Measurements from ENCODE around the gene RALBP1. TPM values are rescaled to one million over a fixed set of nuclear protein-coding genes. Genes with fewer than 3 reads are reported as not detected.

The RALBP1 gene
- total and polyA plus RNA-seq, 2 of the 8 experiments (the other 6 are each of a cell fraction or from before 2014, with no cell fraction given) = 40.3 to 67.8 TPM

GRCh38 chr18:9539938-9540337 is 64.6 kb downstream of the RALBP1 start:
- no peak overlapping the region for H3K9ac ChIP-seq (replicated peaks in 1 of 4; ENCODE audit: extremely low read depth in 1 of 4, low read depth in 3 of 4, low read length in 3 of 4)
- no peak for DNase-seq (ENCODE audit: low read depth in 1 of 2, low spot score in 2 of 2)
- no peak overlapping the region for H2BK15ac ChIP-seq (ENCODE audit: low read length)

More at GRCh38 chr18:9539938-9540337, 64.6 kb downstream of the RALBP1 start:
- Histone ChIP-seq H4K5ac (ENCODE audit: insufficient read length, low read depth, low read length) (no peak overlapping the region), H3K36me3 (ENCODE audit: control insufficient read depth in 2 of 4, insufficient read depth in 4 of 4, low read length in 3 of 4) (peaks cover 2 to 13% (median 7%) of the 10 kb centered on the region in 4 experiments; a peak in 5 of 8 replicates), H3K9me3 (ENCODE audit: insufficient read depth in 2 of 2, low read depth in 1 of 2, low read length in 1 of 2) (no peaks in the 10 kb centered on the region), H4K8ac (ENCODE audit: extremely low read depth, insufficient read depth, low read length) (no peak overlapping the region), H3K79me1 (ENCODE audit: low read depth, low read length) (no peaks in the 10 kb centered on the region), H2AFZ (ENCODE audit: low read length) (no peak overlapping the region), H4K20me1 (replicated peaks in 1 of 2; ENCODE audit: control insufficient read depth in 1 of 2, insufficient read depth in 2 of 2, low read length in 2 of 2) (no peaks in the 10 kb centered on the region), H4K91ac (replicated peaks; ENCODE audit: insufficient read length, low read length) (no peak overlapping the region), H2BK5ac (ENCODE audit: low read depth, low read length) (no peak overlapping the region), H3K27me3 (replicated peaks in 1 of 4; ENCODE audit: control insufficient read depth in 3 of 4, extremely low read depth in 1 of 4, insufficient read depth in 3 of 4, low read length in 3 of 4) (no peaks in the 10 kb centered on the region), H3K79me2 (ENCODE audit: control insufficient read depth in 1 of 2, insufficient read depth in 2 of 2, low read length in 2 of 2) (no peaks in the 10 kb centered on the region), H3K14ac (ENCODE audit: insufficient read length) (no peak overlapping the region), H3K4me2 (ENCODE audit: insufficient read depth in 1 of 2, low read depth in 2 of 2, low read length in 2 of 2) (no peak overlapping the region), H3K18ac (ENCODE audit: extremely low read depth, low read length) (no peak overlapping the region), H2BK20ac (ENCODE audit: low read length) (no peak overlapping the region), H3K56ac (replicated peaks; ENCODE audit: insufficient read length, low read depth, low read length) (no peak overlapping the region), H2AK5ac (ENCODE audit: low read depth, low read length) (no peak overlapping the region), H3K4me1 (replicated peaks in 1 of 4; ENCODE audit: control insufficient read depth in 3 of 4, insufficient read depth in 4 of 4, low read length in 3 of 4) (no peaks in the 10 kb centered on the region), H3K4me3 (ENCODE audit: extremely low read depth in 1 of 4, insufficient read depth in 2 of 4, low read depth in 3 of 4, low read length in 4 of 4) (no peak overlapping the region), H3K4ac (replicated peaks; ENCODE audit: insufficient read length, low read depth, low read length) (no peak overlapping the region), H3K27ac (ENCODE audit: low read depth, low read length) (no peak overlapping the region), H2BK12ac (ENCODE audit: low read depth, low read length) (no peak overlapping the region), H2BK120ac (replicated peaks; ENCODE audit: low read depth, low read length) (no peak overlapping the region), H3K23ac (ENCODE audit: insufficient read length) (no peak overlapping the region), H3K23me2 (ENCODE audit: low read depth, low read length) (peaks cover 2% of the 10 kb centered on the region; the same call in 1 of the 2 replicates)
- FAIRE-seq = no peak
- ChIA-PET CTCF (ENCODE audit: partially characterized antibody) (no interaction called here), POLR2A (ENCODE audit: partially characterized antibody) (no interaction called here)
- no peak for TF ChIP-seq EP300 (IDR thresholded peaks at IDR 0.05; ENCODE audit: borderline replicate concordance in 1 of 2, low read depth in 2 of 2, low read length in 2 of 2)
- 0 out of 4 replicates have a peak, but pooled peaks of 1 of the 2 experiments have one; percentile 1 for TF ChIP-seq RAD21 (IDR thresholded peaks at IDR 0.05 in 1 of 2, conservative IDR thresholded peaks at IDR 0.05 in 1 of 2; ENCODE audit: low read depth in 2 of 2, low read length in 2 of 2)
- no peak for TF ChIP-seq NANOG (IDR thresholded peaks at IDR 0.05; ENCODE audit: insufficient read depth, low read depth, low read length, poor library complexity, severe bottlenecking)
- WGBS, 2 experiments (ENCODE audit: extremely low coverage in 1 of 2, insufficient coverage in 1 of 2, insufficient read length in 1 of 2, insufficient replicate concordance in 2 of 2, low coverage in 1 of 2, low lambda C conversion rate in 2 of 2, missing lambda C conversion rate in 1 of 2) = 84% methylated on average over 8 of the region's 8 CpGs; no CpG with 5 or more reads in 1 of the 2 experiments

All from H1 (cell line).